NCI-H748 (cell line): ENCODE measurements around the gene TRIP4.
A peak's percentile ranks its signal among the peaks of the same experiment; 100 is the strongest.
"Not testable (repeated sequence)": the region's sequence is repeated elsewhere in the genome, so short reads cannot be mapped to it uniquely, and the experiment has no call there.

Experiments
- DNase-seq: peaks from one replicate; lab custom pipeline; 2025; ENCODE audit not compliant: unreplicated experiment; lab: John Stamatoyannopoulos, UW

TRIP4 gene

DNA sequence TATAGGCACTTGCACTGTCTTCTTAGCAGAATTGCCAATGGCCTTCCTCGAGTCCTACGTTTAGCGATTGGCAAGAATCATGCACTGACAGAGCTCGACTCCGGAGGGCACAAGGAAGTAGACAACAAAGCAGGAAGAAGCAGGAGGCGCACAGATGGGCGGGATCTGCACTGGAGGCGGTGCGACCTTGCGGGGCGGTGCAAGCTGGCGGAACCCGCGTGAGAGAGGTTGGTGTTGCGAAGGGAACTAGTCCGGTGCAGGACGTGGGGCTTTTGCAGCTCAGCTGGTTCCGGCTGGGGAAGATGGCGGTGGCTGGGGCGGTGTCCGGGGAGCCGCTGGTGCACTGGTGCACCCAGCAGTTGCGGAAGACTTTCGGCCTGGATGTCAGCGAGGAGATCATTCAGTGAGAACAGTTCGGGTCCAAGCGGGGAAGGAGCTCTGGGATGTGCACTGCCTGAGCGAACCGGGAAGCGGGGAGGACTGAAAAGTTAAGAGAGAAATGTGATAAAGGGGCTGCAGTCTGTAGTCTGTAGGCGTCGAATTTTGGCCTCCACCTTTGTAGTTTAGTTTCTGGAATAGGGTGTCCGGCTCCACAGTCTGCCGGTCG lies at the start of gene TRIP4:
TRIP4 (plus strand) TSS at position 275 of the 607 bp plus-strand sequence; CDS start at position 303, 28 bp downstream.
- peak; percentile 94 for DNase-seq

DNA sequence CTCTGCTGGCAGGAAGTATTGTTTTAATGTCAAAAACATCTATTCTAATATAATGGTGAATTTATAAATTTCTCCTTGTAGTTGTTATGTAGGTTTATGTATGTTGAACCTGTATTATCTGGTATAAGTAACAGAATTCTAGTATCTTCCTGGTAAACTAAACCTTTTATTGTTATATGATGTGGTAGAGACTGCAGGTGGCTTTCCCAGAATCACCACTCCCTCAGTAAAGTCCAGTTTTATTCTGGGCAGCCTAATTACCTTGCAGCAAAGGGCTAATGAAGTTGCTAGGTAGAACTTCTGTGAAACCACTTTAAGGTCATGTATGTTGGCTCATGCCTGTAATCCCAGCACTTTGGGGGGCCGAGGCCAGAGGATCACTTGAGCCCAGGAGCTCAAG lies 47.3 kb upstream of the TRIP4 start:
- DNase-seq: no peak

DNA sequence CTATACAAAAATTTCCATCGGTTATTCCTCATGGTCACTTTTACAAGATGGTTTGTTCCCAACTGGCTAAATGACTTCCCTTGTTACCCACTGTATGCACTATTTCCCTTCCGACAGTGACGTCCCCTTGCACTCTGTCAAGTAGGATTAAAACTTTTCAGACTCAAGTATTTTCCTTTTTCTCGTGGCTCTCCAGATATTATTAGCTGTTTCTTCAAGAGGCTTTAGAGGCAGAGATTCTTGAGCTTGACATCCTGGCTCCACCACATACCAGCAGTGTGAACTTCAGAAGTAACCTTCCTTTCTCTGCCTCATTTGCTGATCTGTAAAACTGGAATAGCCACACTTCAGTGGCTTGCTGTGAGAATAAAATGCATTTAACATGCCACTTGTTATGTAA lies 45.7 kb upstream of the TRIP4 start:
- no peak for DNase-seq

DNA sequence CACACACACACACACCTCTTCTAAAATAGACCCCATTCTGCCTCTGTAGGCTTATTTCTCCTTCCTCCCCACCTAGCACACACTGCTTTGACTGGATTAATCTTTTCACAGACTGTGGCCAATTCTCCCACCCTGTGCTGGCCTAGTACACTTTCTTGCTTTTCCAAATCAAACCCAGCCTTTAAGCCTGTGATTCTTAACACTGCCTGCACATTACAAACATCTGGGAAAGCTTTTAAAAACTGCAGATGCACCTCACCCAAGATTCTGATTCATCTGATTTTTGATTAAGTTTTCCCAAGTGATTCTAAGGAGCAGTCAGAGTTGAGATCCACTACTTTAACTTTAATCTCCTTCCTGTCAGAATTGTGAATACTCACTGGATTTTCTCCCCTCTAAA lies 44.4 kb upstream of the TRIP4 start:
- no peak for DNase-seq

DNA sequence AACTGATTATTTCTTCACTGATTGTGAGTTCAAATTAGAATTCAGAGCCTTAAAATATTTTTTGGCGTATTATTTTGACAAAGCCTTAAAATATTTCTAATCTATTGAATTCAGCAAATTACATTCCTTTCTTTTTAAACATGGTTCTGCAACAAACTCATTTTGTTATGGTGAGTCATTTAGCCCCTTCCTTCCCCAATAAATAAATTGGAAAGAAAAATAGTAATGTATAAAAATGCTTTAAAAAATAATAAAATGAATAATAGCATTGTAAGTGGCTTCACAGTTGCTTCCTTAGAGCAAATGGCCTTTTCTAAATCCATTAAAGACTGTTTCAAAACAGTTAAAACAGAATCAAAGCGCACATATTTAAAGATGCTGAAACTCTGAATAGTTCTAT lies 43.8 kb upstream of the TRIP4 start:
- no peak for DNase-seq

DNA sequence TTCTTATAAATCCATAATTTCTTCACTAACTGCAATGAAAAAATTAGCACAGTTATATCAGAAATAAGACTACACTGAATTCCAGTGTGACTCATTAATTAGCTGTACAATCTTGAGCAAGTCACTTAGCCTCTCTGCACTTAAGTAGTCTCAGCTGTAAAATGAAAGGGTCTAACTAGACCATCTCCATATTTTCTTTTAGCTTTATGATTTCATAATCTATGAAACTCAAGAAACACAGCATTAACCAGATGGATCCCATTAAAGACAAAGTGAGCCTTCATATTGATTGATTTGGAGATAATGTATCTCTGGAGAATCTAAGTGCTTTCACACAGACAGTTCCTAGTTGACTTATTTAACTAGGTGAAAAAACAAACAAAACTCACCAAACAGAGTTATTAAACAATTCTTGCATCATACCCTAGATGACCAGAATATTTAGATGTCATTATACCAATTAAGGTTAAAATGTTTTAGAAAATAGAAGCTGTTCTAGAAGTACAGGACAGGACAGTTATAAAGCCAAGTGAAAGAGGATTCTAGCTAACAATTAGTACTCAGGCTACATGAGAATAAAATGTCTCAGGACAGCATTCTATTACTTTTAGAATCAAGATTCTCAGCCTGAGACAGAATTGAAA lies 42.9 kb upstream of the TRIP4 start:
- DNase-seq: no peak

DNA sequence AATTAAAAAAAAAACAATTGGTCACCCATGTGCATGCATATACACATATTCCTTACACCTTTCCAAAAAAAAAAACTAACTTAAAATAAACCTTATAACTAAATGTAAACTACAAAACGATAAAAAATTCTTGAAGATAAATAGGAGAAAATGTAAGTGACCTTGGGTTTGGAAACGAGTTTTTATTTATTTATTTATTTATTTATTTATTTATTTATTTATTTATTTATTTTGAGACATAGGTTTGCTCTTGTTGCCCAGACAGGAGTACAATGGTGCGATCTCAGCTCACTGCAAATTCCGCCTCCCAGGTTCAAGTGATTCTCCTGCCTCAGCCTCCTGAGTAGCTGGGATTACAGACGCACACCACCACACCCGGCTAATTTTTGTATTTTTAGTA lies 41.4 kb upstream of the TRIP4 start:
- DNase-seq: not testable (repeated sequence)

DNA sequence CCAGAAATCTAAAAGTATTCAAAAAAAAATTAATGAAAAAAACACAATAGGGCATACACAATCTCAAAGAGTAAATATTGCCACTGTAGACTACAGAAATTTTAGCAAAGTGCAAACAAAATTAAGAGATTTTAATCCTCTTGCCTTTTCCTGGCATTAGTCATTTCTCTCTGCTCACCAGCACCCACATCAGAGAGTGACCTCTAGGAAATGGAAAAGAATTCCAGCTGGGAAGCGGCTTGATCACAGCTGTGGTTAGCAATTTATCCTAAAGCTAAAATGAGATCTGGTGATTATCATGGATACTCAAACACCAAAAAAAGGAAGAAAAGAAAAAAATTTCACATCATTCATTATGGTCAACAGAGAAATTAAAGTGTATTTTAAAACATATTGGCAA lies 39.2 kb upstream of the TRIP4 start:
- no peak for DNase-seq

DNA sequence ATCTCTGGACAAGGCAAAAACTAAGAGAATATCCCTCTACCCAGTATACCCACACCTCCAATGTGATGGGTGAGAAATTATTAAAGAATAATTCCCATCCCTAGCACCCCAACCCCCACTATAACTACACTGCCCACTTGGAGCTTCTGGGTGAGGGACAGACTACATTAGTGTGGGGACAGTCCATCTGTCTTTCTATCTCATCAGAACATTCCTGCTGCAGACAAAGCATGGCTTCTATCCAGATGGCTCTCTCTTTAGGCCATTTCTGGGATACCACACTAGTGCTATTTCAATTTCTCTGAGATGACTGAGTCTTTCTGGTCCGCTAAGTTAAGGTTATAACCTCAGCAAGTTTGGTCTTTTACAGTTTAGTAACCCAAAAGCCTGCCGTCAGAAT lies 38.3 kb upstream of the TRIP4 start:
- no peak for DNase-seq

DNA sequence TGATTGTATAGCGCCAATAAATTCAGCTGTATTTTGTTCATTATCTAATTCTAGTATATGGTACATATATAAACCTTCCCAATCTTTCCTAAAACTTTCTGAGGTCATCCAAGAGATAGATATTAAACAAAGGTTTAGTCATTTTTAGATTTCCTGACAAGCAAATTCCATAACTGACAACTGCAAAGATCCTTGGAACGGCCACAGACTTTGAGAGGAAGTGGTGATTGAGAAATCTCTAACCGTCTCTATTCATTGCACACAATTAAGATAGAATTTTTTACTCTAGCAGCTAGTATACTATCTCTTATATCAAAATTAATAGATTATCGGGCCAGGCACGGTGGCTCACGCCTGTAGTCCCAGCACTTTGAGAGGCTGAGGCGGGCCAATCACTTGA lies 36.4 kb upstream of the TRIP4 start:
- DNase-seq: no peak

DNA sequence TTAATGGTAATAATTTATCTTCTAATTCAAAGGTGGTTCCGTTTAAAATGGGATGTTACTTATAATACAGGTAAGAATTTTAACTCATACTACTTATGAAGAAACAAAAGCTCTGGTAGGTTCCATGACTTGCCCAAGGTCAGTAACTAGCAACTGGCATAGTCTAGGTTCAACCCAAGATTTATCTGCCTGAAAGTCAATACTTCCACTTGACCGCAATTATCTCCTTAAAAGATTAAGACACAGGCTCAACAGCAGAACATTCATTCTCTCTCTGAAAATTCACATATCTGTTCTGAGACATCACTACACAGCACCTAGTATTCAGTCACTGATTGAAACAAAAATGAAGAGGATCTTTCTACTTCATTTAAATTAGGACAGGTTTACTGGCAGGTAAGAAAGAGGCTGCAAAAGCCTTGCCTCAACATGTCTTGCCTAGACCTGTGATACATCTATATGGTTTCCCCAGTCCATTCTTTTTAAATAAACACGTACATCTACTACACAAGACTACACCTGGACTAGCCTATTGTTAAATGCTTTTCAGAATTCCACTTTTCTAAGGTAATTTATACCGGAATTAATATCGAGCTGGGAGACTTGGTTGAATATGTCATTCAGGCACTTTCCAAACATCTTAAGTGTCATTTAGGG lies 32.8 kb upstream of the TRIP4 start:
- no peak for DNase-seq

DNA sequence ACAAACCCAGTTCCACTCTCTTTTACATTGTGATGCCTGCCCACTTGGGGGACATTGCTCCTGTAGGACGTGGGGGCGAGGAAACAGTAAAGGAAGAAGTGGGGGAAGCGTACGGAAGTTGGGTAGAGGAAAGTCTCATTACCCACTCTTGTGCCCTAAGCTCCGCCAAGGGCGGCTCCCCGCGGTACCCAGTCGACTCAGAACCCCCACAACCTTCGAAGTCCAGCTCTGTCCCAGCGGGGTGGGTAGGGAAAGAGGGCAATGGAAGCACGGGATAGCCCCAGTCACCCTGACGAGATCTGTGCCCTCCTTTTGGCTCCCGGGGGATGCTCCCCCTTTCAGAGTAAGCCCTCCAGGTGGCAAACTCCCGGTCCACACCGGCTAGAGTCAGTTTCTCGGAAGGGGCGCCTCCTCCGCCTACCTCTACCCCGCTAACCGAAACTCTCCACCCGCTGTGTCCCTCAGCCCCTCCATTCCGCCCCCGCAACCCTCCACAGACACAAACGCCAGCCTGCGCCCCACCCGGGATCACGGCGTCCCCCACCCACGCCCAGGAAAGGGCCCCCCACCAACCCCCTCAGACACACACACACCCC lies 32.2 kb upstream of the TRIP4 start:
- peak; percentile 15 for DNase-seq

DNA sequence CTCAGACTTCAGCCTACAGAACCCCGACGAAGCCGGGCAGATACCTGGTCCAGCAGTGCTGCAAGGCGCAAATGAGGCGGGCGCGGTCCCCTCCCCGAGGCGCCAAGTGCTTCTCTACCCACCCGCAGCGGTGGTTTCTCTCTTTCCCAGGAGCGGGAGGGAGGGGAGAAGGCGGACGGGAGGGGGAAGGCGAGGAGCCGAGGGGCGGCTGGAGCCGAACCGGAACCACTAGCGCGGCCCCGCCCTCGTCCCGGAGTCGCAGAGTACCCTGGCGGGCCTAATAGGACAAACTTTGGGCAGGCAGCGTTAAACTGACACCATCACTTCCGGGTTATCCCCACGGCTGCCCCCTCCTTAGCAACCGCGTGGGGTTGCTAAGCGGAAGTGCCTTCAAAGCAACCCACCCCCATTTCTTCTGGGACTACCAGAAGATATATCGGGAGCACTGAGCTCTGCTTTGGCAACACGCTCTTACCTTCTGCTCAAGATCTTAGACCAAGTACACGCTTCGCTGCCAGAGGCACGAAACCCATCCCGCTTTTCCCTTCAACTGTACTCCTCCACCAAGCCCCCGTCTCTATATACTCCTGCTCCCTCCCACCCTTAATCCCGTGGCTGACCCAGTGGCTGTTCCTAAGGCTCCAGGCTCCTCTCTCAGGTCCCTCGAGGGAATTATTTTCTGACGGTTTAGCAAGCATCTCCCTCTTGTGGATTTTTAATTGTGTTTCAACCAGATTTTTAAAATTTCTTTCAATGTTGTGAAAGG lies 31.5 kb upstream of the TRIP4 start, which contains the start of gene CSNK1G1:
CSNK1G1 (minus strand) TSS at position 230 of the 766 bp plus-strand sequence. CDS start 55,674 bp downstream, outside the sequence.
- DNase-seq: peak; percentile 94

DNA sequence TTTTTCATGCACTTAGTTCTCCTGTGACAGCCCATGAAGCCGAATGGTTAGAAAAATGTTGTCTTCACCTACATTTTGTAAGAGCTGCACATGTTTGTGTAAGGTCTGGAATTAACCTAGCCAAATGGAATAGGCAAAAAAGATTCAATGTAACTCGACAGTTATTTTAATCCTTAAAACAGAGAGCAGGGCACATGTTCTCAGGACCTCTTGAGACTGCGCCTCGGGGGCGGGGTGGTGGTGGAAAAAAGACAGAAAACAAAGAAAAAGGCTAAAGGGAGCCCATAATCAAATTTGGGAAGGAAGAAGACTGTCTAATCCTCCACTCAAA lies 31.0 kb upstream of the TRIP4 start:
- no peak for DNase-seq

DNA sequence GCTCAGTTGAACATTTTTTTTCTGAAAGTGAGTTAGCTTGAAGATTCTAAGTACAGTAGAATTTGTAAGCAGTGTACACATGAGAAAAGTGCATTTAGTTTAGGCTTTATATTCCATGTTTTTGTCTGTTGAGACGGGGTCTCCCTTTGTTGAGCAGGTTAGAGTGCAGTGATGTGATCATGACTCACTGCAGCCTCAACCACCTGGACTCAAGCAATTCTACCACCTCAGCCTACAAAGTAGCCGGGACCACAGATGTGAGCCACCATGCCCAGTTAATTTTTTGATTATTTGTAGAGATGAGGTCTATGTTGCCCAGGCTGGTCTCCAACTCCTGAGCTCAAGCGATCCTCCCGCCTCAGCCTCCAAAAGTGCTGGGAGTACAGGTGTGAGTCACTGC lies 26.4 kb upstream of the TRIP4 start:
- DNase-seq: no peak

DNA sequence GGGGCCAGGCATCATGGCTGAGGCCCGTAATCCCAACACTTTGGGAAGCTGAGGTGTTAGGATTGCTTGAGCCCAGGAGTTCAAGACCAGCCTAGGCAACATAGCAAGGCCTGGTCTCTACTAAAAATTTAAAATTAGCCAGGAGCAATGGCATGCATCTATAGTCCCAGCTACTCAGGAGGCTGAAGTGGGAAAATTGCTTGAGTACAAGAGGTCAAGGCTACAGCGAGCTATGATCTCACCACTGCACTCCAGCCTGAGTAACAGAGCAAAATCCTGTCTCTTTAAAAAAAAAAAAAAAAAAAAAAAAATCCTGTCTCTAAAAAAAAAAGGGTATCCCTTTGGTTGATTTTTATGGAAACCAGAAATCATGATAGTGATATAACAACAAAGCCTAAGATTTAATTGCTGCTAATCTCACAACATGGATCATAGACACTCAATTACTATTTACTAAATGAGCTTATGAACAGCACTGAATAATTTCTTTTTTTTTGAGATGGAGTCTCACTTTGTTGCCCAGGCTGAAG lies 18.5 kb upstream of the TRIP4 start:
- no peak for DNase-seq

DNA sequence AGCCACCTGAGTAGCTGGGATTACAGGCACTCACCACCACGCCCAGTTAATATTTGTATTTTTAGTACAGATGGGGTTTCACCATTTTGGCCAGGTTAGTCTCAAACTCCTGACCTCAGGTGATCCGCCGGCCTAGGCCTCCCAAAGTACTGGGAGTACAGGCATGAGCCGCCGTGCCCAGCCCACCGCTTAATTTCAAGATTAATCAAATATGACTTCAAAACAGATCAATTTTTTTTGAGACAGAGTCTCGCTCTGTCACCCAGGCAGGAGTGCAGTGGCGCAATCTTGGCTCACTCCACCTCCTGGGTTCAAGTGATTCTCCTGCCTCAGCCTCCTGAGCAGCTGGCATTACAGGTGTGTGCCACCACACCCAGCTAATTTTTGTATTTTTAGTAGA lies 16.3 kb upstream of the TRIP4 start:
- DNase-seq: not testable (repeated sequence)

DNA sequence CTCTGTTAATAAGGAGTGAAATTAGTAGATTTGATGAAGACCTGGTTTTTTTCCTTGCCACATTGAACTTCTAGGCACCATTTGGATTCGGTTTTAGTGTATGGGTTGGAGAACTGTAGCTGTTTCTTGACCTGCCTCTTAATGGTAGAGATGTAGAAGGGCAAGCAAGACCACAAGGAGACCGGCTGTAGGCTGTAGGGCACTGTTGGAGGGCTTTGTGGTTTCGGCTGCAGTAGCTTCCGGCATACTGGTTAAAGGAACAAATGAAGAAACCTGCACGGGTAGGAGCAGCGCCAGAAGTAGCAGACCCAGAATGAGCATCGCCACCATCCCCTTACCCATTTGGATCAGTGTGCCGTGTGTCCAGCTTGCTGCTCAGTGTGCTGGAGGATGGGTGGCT lies 14.3 kb upstream of the TRIP4 start:
- DNase-seq: no peak

DNA sequence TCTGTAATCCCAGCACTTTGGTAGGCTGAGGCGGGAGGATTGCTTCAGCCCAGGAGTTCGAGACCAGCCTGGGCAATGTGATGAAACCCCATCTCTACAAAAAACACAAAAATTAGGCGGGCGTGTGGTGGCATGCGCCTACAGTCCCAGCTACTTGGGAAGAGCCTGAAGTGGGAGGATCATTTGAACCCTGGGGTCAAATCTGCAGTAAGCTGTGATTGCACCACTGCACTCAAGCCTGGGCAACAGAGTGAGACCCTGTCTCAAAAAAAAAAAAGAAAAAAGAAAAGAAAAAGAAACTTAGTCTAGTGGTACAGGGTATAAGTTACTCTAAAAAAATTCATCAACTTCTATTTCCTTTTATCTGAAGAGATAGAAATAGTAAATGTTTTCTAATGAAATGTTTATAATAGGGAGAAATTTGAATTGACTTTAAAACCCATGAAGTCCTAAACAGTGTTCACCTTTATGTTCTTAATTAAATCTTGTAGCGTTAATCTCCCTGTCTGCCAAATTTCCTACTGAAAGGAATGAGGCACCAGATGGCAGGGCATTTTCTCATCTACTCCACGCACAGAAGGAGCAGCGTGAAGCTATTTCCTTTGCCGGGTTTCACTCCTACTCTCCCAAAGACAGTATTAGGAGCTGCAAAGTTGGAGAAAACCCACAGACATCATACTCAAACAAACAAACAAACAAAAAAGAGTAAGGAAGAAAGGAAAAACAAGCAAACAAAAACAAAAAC lies 8.2 kb upstream of the TRIP4 start:
- DNase-seq: no peak

DNA sequence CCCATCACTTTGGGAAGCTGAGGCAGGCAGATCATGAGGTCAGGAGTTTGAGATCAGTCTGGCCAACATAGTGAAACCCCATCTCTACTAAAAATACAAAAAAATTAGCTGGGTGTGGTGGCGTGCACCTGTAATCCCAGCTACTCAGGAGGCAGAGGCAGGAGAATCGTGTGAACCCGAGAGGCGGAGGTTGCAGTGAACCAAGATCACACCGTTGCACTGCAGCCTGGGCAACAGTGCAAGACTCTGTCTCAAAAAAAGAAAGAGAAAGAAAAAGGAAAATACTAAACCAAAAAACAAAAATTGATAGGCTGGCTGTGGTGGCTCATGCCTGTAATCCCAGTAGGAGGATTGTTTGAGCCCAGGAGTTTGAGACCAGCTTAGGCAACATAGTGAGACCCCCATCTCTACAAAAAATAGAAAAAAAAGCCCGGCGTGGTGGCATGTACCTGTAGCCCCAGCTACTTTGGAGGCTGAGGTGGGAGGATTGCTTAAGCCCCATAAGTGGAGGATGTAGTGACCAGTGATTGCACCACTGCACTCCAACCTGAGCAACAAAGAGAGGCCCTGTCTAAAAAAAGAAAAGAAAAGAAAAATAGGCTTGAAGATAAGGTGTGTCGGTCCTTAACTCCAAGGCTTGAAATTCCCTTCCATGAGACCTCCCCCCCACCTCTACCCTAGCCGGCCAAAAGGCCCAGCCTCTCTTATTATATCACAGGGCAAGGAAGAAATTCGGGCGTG lies 7.3 kb upstream of the TRIP4 start:
- not testable (repeated sequence) for DNase-seq
